Thoracic aorta (tissue), 2 donors: Measurements from ENCODE around the gene FIBP. TPM values are rescaled to one million over a fixed set of nuclear protein-coding genes. Genes with fewer than 3 reads are reported as not detected.

ENCODE experiments used
- ATAC-seq: fragments of 150-250 bp; one replicate; pipeline ENCODE4 v1.8.0; 2017; ENCODE audit warnings: low read depth; ENCODE audit not compliant: insufficient number of reproducible peaks, low FRiP score
- DNase-seq: peaks from one replicate; pipeline ENCODE4 v3.0.0-alpha.2; 2020; ENCODE audit warnings: low spot score
- H3K27ac ChIP-seq, 2 donors: fragments of 200-600 bp; sonication (generic); 1 replicate in 1 of 2; 2 replicates in 1 of 2; pipeline ENCODE4 v1.5.1; 2016; ENCODE audit warnings: mild to moderate bottlenecking in 2 of 2, moderate library complexity in 2 of 2
- H3K27me3 ChIP-seq: fragments of 200-600 bp; sonication (generic); replicated peaks from 2 replicates; pipeline ENCODE4 v1.6.0; 2016; ENCODE audit warnings: mild to moderate bottlenecking; ENCODE audit not compliant: insufficient read depth
- H3K36me3 ChIP-seq: fragments of 200-600 bp; sonication (generic); one replicate; pipeline ENCODE4 v1.5.1; 2016
- H3K4me1 ChIP-seq, 2 donors: fragments of 200-600 bp; sonication (generic); 1 replicate in 1 of 2; 2 replicates in 1 of 2; pipeline versions ENCODE4 v1.5.1 to v1.6.0; 2016; ENCODE audit warnings: low read depth in 2 of 2, mild to moderate bottlenecking in 1 of 2; ENCODE audit not compliant: control insufficient read depth in 1 of 2
- H3K4me3 ChIP-seq: fragments of 200-600 bp; sonication (generic); 2 replicates; pipeline ENCODE4 v1.5.1; 2016; ENCODE audit warnings: mild to moderate bottlenecking
- H3K9me3 ChIP-seq: fragments of 200-600 bp; sonication (generic); 2 replicates; pipeline ENCODE4 v1.5.1; 2016
- CTCF ChIP-seq: fragments of 200-600 bp; sonication (generic); IDR thresholded peaks from one replicate; pipeline ENCODE4 v1.5.1; 2019; ENCODE audit warnings: antibody characterized with exemption
- total RNA-seq, 2 donors: library from RNA; depleted of rRNA; stranded (reverse); fragments of >200 nt; gene quantifications; one replicate each; pipeline versions ENCODE4 v1.1.0 to v1.2.3, GENCODE V29; 2016

FIBP gene
- total RNA-seq, 2 donors from 2014 or later = 50.4 to 111 TPM

GRCh38 chr11:65903715-65904114, 15.4 kb upstream of the FIBP start:
- Histone ChIP-seq H3K4me3 (no peak overlapping the region), H3K27ac (peak overlapping the region in 1 of 2 donors; percentile 62), H3K27me3 (no peaks in the 10 kb centered on the region), H3K36me3 (no peaks in the 10 kb centered on the region), H3K4me1 (peaks cover 5 to 14% of the 10 kb centered on the region in 2 donors), H3K9me3 (no peaks in the 10 kb centered on the region)
- TF ChIP-seq CTCF = no peak
- no peak for DNase-seq
- ATAC-seq = no peak

GRCh38 chr11:65903068-65903481, 14.8 kb upstream of the FIBP start:
- TF ChIP-seq CTCF = no peak
- DNase-seq = no peak
- Histone ChIP-seq H3K27me3 (no peaks in the 10 kb centered on the region), H3K4me1 (peaks cover 5 to 15% of the 10 kb centered on the region in 2 donors), H3K36me3 (no peaks in the 10 kb centered on the region), H3K27ac (peak overlapping the region in 1 of 2 donors; percentile 62), H3K9me3 (no peaks in the 10 kb centered on the region), H3K4me3 (no peak overlapping the region)
- no peak for ATAC-seq

- H3K36me3 ChIP-seq = no peaks in the 10 kb centered on the region
- H3K27ac ChIP-seq = peak overlapping the region; percentile 6 to 77
- TF ChIP-seq CTCF = no peak
- H3K9me3 ChIP-seq = no peaks in the 10 kb centered on the region
- H3K4me1 ChIP-seq = peaks cover 5 to 24% of the 10 kb centered on the region in 2 donors
- peak overlapping the region; percentile 88 for H3K4me3 ChIP-seq
- no peaks in the 10 kb centered on the region for H3K27me3 ChIP-seq
- no peak for DNase-seq
- no peak for ATAC-seq
Measured at GRCh38 chr11:65900899-65901180, 12.6 kb upstream of the FIBP start.

GRCh38 chr11:65900125-65900898, 12.0 kb upstream of the FIBP start, which contains the start of gene FOSL1:
Gene FOSL1, minus strand, starts transcription at chr11:65900388. Its CDS starts 49 bp downstream, at chr11:65900339.
- no peaks in the 10 kb centered on the region for H3K36me3 ChIP-seq
- no peaks in the 10 kb centered on the region for H3K9me3 ChIP-seq
- ATAC-seq (peak; percentile 80), DNase-seq (peak; percentile 77)
- H3K4me3 ChIP-seq = peak within 1 kb of the TSS; percentile 88
- H3K27ac ChIP-seq = peak within 1 kb of the TSS; percentile 65 to 77
- TF ChIP-seq CTCF = no peak
- peaks cover 5 to 24% of the 10 kb centered on the region in 2 donors for H3K4me1 ChIP-seq
- H3K27me3 ChIP-seq = no peaks in the 10 kb centered on the region

GRCh38 chr11:65899356-65900124, 11.3 kb upstream of the FIBP start:
- DNase-seq (no peak), ATAC-seq (peak; percentile 42)
- Histone ChIP-seq H3K4me1 (peaks cover 5 to 24% of the 10 kb centered on the region in 2 donors), H3K9me3 (no peaks in the 10 kb centered on the region), H3K36me3 (no peaks in the 10 kb centered on the region), H3K27me3 (no peaks in the 10 kb centered on the region), H3K27ac (peak overlapping the region; percentile 65 to 77), H3K4me3 (peak overlapping the region; percentile 88)
- TF ChIP-seq CTCF = no peak
